Fibroblast of villous mesenchyme (primary cell): ENCODE data around the gene KLHL14. TPM values are rescaled to one million over a fixed set of nuclear protein-coding genes. Genes with fewer than 3 reads are reported as not detected.

Experiments
- DNase-seq: peaks from one replicate; pipeline ENCODE4 v3.0.0-alpha.2; 2010; ENCODE audit warnings: low read depth
- H3K4me3 ChIP-seq: 2 replicates; pipeline ENCODE4 v1.5.1; 2011; ENCODE audit warnings: low read depth, mild to moderate bottlenecking, low read length
- CTCF ChIP-seq: IDR thresholded peaks from 2 replicates; pipeline ENCODE4 v1.5.1; 2012; ENCODE audit warnings: low read depth, mild to moderate bottlenecking, low read length; ENCODE audit not compliant: insufficient read depth
- total RNA-seq: library from RNA; depleted of rRNA; stranded (reverse); fragments of >200 nt; gene quantifications from 2 replicates; pipeline ENCODE4 v1.2.3, GENCODE V29; 2012

Gene KLHL14
- total RNA-seq = not detected in 2 replicates

GRCh38 chr18:32772581-32773381 is at the start of gene KLHL14:
KLHL14 (minus strand) TSS chr18:32773023; CDS start chr18:32770591, 2,432 bp downstream.
- no peak for DNase-seq
- no peak for TF ChIP-seq CTCF
- H3K4me3 ChIP-seq = no peak within 1 kb of the TSS

- H3K4me3 ChIP-seq = no peak overlapping the region
- TF ChIP-seq CTCF = no peak
- no peak for DNase-seq
These were observed 49.4 kb upstream of the KLHL14 start for GRCh38 chr18:32822197-32822596.

GRCh38 chr18:32815881-32816280 is 43.1 kb upstream of the KLHL14 start:
- no peak for DNase-seq
- TF ChIP-seq CTCF = no peak
- H3K4me3 ChIP-seq = no peak overlapping the region

GRCh38 chr18:32812342-32812741 is 39.5 kb upstream of the KLHL14 start:
- DNase-seq = no peak
- H3K4me3 ChIP-seq = no peak overlapping the region
- TF ChIP-seq CTCF = no peak

GRCh38 chr18:32810314-32810713 is 37.5 kb upstream of the KLHL14 start:
- no peak overlapping the region for H3K4me3 ChIP-seq
- DNase-seq = no peak
- TF ChIP-seq CTCF = no peak

- DNase-seq = no peak
- TF ChIP-seq CTCF = no peak
- no peak overlapping the region for H3K4me3 ChIP-seq
These were observed 32.5 kb upstream of the KLHL14 start for GRCh38 chr18:32805354-32805753.
